ENCODE results near the gene IL17REL.

The IL17REL gene

GRCh38 chr22:50048836-50049235 is 36.3 kb upstream of the IL17REL start:
- Histone ChIP-seq H3K27ac (no peak overlapping the region), H3K36me3 (ENCODE audit: insufficient read depth) (no peaks in the 10 kb centered on the region), H3K4me2 (no peak overlapping the region), H4K20me1 (ENCODE audit: insufficient read depth) (no peaks in the 10 kb centered on the region), H3K27me3 (ENCODE audit: insufficient read depth, low read depth) (peaks cover 2% of the 10 kb centered on the region; the same call in 1 of the 2 replicates), H3K4me1 (ENCODE audit: low read depth, poor library complexity, severe bottlenecking) (no peaks in the 10 kb centered on the region), H3K9ac (no peak overlapping the region), H2AFZ (ENCODE audit: low read depth) (no peak overlapping the region), H3K79me2 (ENCODE audit: insufficient read depth, low read depth) (no peaks in the 10 kb centered on the region), H3K4me3 (IDR thresholded peaks at IDR 0.05; ENCODE audit: insufficient read depth, low read depth, low read length) (no peak overlapping the region)
- TF ChIP-seq CTCF (conservative IDR thresholded peaks at IDR 0.05; ENCODE audit: low read depth, low read length) = no peak

GRCh38 chr22:50048061-50048765 is 35.6 kb upstream of the IL17REL start:
- Histone ChIP-seq H3K4me2 (no peak overlapping the region), H3K9ac (no peak overlapping the region), H3K4me3 (IDR thresholded peaks at IDR 0.05; ENCODE audit: insufficient read depth, low read depth, low read length) (no peak overlapping the region), H3K36me3 (ENCODE audit: insufficient read depth) (no peaks in the 10 kb centered on the region), H2AFZ (ENCODE audit: low read depth) (no peak overlapping the region), H3K79me2 (ENCODE audit: insufficient read depth, low read depth) (no peaks in the 10 kb centered on the region), H4K20me1 (ENCODE audit: insufficient read depth) (no peaks in the 10 kb centered on the region), H3K27ac (no peak overlapping the region), H3K27me3 (ENCODE audit: insufficient read depth, low read depth) (peaks cover 2% of the 10 kb centered on the region; the same call in 1 of the 2 replicates), H3K4me1 (ENCODE audit: low read depth, poor library complexity, severe bottlenecking) (no peaks in the 10 kb centered on the region)
- no peak for TF ChIP-seq CTCF (conservative IDR thresholded peaks at IDR 0.05; ENCODE audit: low read depth, low read length)

GRCh38 chr22:50047346-50047745 is 34.8 kb upstream of the IL17REL start:
- no peak for TF ChIP-seq CTCF (conservative IDR thresholded peaks at IDR 0.05; ENCODE audit: low read depth, low read length)
- Histone ChIP-seq H3K27me3 (ENCODE audit: insufficient read depth, low read depth) (peaks cover 2% of the 10 kb centered on the region; the same call in 1 of the 2 replicates), H2AFZ (ENCODE audit: low read depth) (no peak overlapping the region), H3K9ac (no peak overlapping the region), H3K4me1 (ENCODE audit: low read depth, poor library complexity, severe bottlenecking) (no peaks in the 10 kb centered on the region), H3K4me3 (IDR thresholded peaks at IDR 0.05; ENCODE audit: insufficient read depth, low read depth, low read length) (no peak overlapping the region), H4K20me1 (ENCODE audit: insufficient read depth) (no peaks in the 10 kb centered on the region), H3K79me2 (ENCODE audit: insufficient read depth, low read depth) (no peaks in the 10 kb centered on the region), H3K4me2 (no peak overlapping the region), H3K36me3 (ENCODE audit: insufficient read depth) (no peaks in the 10 kb centered on the region), H3K27ac (no peak overlapping the region)

GRCh38 chr22:50046481-50047245 is 34.1 kb upstream of the IL17REL start:
- H3K4me3 ChIP-seq (IDR thresholded peaks at IDR 0.05; ENCODE audit: insufficient read depth, low read depth, low read length) = no peak overlapping the region
- H3K79me2 ChIP-seq (ENCODE audit: insufficient read depth, low read depth) = no peaks in the 10 kb centered on the region
- no peak overlapping the region for H3K4me2 ChIP-seq
- no peak overlapping the region for H3K27ac ChIP-seq
- H2AFZ ChIP-seq (ENCODE audit: low read depth) = no peak overlapping the region
- no peak overlapping the region for H3K9ac ChIP-seq
- H3K4me1 ChIP-seq (ENCODE audit: low read depth, poor library complexity, severe bottlenecking) = no peaks in the 10 kb centered on the region
- peaks cover 2% of the 10 kb centered on the region; the same call in 1 of the 2 replicates for H3K27me3 ChIP-seq (ENCODE audit: insufficient read depth, low read depth)
- H3K36me3 ChIP-seq (ENCODE audit: insufficient read depth) = no peaks in the 10 kb centered on the region
- H4K20me1 ChIP-seq (ENCODE audit: insufficient read depth) = no peaks in the 10 kb centered on the region
- no peak for TF ChIP-seq CTCF (conservative IDR thresholded peaks at IDR 0.05; ENCODE audit: low read depth, low read length)
